Measurements from ENCODE around the gene CDC14A. TPM values are rescaled to one million over a fixed set of nuclear protein-coding genes. Genes with fewer than 3 reads are reported as not detected.

Gene CDC14A
- total RNA-seq, 1 experiment from 2014 or later = 6.8 TPM

- H3K36me3 ChIP-seq (ENCODE audit: insufficient read depth, low read length, poor library complexity, severe bottlenecking) = no peaks in the 10 kb centered on the region
- intact Hi-C loops (cut with micrococcal nuclease; ENCODE audit: unreplicated experiment) = no loop called here
- POLR2A ChIA-PET (ENCODE audit: low non-redundant PET) = no interaction called here
Observed at GRCh38 chr1:100316622-100317021, 35.7 kb upstream of the CDC14A start.

GRCh38 chr1:100320311-100321099 is 31.8 kb upstream of the CDC14A start:
- peaks cover 7% of the 10 kb centered on the region for H3K4me1 ChIP-seq (ENCODE audit: insufficient read depth, low read length, poor library complexity, severe bottlenecking)
- intact Hi-C loops (cut with micrococcal nuclease; ENCODE audit: unreplicated experiment) = no loop called here
- BruUV-seq (replicated peaks) = no TSS peak
- no peaks in the 10 kb centered on the region for H3K27me3 ChIP-seq (replicated peaks; ENCODE audit: insufficient read depth, low read depth, low read length, poor library complexity)
- DNase-seq (ENCODE audit: low spot score) = no peak
- no peak for TF ChIP-seq CTCF (conservative IDR thresholded peaks at IDR 0.05; ENCODE audit: low read depth, low read length)
- TF ChIP-seq EZH2 (IDR thresholded peaks at IDR 0.05; ENCODE audit: borderline replicate concordance, low read depth, low read length, poor library complexity, severe bottlenecking) = no peak
- no peak overlapping the region for H3K27ac ChIP-seq (ENCODE audit: low read depth, low read length, poor library complexity, severe bottlenecking)
- H3K36me3 ChIP-seq (ENCODE audit: insufficient read depth, low read length, poor library complexity, severe bottlenecking) = no peaks in the 10 kb centered on the region
- ChIA-PET CTCF (no interaction called here), POLR2A (ENCODE audit: low non-redundant PET) (no interaction called here)
- no peak overlapping the region for H3K4me3 ChIP-seq (ENCODE audit: low read depth, low read length, poor library complexity, severe bottlenecking)
- H3K9me3 ChIP-seq (ENCODE audit: low read depth, low read length, poor library complexity, severe bottlenecking) = peaks cover 7% of the 10 kb centered on the region

More at GRCh38 chr1:100316622-100317021, 35.7 kb upstream of the CDC14A start:
- no peak for DNase-seq (ENCODE audit: low spot score)
- Histone ChIP-seq H3K27me3 (replicated peaks; ENCODE audit: insufficient read depth, low read depth, low read length, poor library complexity) (no peaks in the 10 kb centered on the region), H3K9me3 (ENCODE audit: low read depth, low read length, poor library complexity, severe bottlenecking) (peaks cover 7% of the 10 kb centered on the region), H3K4me3 (ENCODE audit: low read depth, low read length, poor library complexity, severe bottlenecking) (no peak overlapping the region), H3K27ac (ENCODE audit: low read depth, low read length, poor library complexity, severe bottlenecking) (no peak overlapping the region), H3K4me1 (ENCODE audit: insufficient read depth, low read length, poor library complexity, severe bottlenecking) (no peaks in the 10 kb centered on the region)
- CTCF ChIA-PET = no interaction called here
- no TSS peak for BruUV-seq (replicated peaks)
- TF ChIP-seq CTCF (conservative IDR thresholded peaks at IDR 0.05; ENCODE audit: low read depth, low read length) = no peak
- TF ChIP-seq EZH2 (IDR thresholded peaks at IDR 0.05; ENCODE audit: borderline replicate concordance, low read depth, low read length, poor library complexity, severe bottlenecking) = no peak

- Histone ChIP-seq H3K27ac (ENCODE audit: low read depth, low read length, poor library complexity, severe bottlenecking) (no peak overlapping the region), H3K9me3 (ENCODE audit: low read depth, low read length, poor library complexity, severe bottlenecking) (peaks cover 7% of the 10 kb centered on the region), H3K36me3 (ENCODE audit: insufficient read depth, low read length, poor library complexity, severe bottlenecking) (no peaks in the 10 kb centered on the region), H3K4me3 (ENCODE audit: low read depth, low read length, poor library complexity, severe bottlenecking) (no peak overlapping the region), H3K4me1 (ENCODE audit: insufficient read depth, low read length, poor library complexity, severe bottlenecking) (peaks cover 7% of the 10 kb centered on the region), H3K27me3 (replicated peaks; ENCODE audit: insufficient read depth, low read depth, low read length, poor library complexity) (no peaks in the 10 kb centered on the region)
- no peak for DNase-seq (ENCODE audit: low spot score)
- ChIA-PET CTCF (no interaction called here), POLR2A (ENCODE audit: low non-redundant PET) (no interaction called here)
- intact Hi-C loops (cut with micrococcal nuclease; ENCODE audit: unreplicated experiment) = no loop called here
- no peak for TF ChIP-seq EZH2 (IDR thresholded peaks at IDR 0.05; ENCODE audit: borderline replicate concordance, low read depth, low read length, poor library complexity, severe bottlenecking)
- no peak for TF ChIP-seq CTCF (conservative IDR thresholded peaks at IDR 0.05; ENCODE audit: low read depth, low read length)
- BruUV-seq (replicated peaks) = no TSS peak
Observed at GRCh38 chr1:100321100-100321493, 31.2 kb upstream of the CDC14A start.
